ENCODE results near the gene RNF113A. TPM values are rescaled to one million over a fixed set of nuclear protein-coding genes. Genes with fewer than 3 reads are reported as not detected.

RNF113A gene
- total RNA-seq, 4 donors from 2014 or later = 7.7 to 14.3 (median 10.9) TPM

DNA sequence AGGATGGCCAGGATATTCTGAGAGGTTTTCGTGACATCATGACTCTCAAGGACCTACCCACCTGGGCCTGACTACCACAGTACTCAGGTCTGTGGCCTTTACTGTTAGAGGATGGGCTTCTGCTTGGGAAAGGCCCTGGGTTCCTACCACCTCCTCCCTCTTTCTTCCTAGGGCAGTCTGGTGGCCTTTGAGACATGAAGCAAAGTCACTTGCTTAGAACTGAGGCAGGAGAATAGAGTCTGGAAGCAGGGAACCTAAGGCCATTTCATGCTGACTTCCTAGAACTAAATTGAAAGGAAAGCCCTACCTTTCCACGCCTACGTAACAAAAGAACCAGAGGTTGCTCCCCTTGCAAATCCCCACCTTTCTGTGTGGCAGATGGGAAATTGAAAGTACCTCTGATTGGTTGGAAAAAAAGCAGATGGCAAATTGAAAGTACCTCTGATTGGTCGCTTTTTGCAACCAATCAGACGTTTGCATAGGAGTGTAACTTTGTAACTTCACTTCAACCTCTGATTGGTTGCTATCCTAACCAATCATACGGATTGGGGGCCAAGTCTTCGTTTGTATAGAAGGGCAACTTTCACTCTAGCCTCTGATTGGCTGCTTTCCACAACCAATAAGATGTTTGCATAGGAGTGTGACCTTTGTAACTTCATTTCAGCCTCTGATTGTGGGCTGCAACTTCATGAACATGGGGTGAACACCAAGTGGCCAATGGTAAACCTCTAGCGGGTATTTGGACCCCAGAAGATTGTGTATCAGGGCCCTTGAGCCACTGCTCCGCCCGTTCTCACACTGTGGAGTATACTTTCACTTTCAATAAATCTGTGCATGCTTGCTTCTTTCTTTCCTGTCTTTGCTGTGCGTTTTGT is 14.3 kb upstream of the RNF113A start:
- H3K9me3 ChIP-seq = no peaks in the 10 kb centered on the region
- 77 to 85% methylated on average over 10 to 11 of the region's 11 CpGs for WGBS, 2 donors
- no peak overlapping the region for H3K4me3 ChIP-seq
- H3K36me3 ChIP-seq = no peaks in the 10 kb centered on the region
- peaks cover 0 to 5% (median 0%) of the 10 kb centered on the region in 4 donors for H3K4me1 ChIP-seq
- peaks cover 0 to 7% of the 10 kb centered on the region in 2 donors for H3K27me3 ChIP-seq
- TF ChIP-seq, protein P1, sequence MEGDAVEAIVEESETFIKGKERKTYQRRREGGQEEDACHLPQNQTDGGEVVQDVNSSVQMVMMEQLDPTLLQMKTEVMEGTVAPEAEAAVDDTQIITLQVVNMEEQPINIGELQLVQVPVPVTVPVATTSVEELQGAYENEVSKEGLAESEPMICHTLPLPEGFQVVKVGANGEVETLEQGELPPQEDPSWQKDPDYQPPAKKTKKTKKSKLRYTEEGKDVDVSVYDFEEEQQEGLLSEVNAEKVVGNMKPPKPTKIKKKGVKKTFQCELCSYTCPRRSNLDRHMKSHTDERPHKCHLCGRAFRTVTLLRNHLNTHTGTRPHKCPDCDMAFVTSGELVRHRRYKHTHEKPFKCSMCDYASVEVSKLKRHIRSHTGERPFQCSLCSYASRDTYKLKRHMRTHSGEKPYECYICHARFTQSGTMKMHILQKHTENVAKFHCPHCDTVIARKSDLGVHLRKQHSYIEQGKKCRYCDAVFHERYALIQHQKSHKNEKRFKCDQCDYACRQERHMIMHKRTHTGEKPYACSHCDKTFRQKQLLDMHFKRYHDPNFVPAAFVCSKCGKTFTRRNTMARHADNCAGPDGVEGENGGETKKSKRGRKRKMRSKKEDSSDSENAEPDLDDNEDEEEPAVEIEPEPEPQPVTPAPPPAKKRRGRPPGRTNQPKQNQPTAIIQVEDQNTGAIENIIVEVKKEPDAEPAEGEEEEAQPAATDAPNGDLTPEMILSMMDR (IDR thresholded peaks at IDR 0.05) = no peak
- no peak for TF ChIP-seq EP300 (IDR thresholded peaks at IDR 0.05)
- TF ChIP-seq POLR2A (IDR thresholded peaks at IDR 0.05) = no peak
- DNase-seq (ENCODE audit: low spot score in 2 of 2) = no peak
- H3K27ac ChIP-seq = no peak overlapping the region

DNA sequence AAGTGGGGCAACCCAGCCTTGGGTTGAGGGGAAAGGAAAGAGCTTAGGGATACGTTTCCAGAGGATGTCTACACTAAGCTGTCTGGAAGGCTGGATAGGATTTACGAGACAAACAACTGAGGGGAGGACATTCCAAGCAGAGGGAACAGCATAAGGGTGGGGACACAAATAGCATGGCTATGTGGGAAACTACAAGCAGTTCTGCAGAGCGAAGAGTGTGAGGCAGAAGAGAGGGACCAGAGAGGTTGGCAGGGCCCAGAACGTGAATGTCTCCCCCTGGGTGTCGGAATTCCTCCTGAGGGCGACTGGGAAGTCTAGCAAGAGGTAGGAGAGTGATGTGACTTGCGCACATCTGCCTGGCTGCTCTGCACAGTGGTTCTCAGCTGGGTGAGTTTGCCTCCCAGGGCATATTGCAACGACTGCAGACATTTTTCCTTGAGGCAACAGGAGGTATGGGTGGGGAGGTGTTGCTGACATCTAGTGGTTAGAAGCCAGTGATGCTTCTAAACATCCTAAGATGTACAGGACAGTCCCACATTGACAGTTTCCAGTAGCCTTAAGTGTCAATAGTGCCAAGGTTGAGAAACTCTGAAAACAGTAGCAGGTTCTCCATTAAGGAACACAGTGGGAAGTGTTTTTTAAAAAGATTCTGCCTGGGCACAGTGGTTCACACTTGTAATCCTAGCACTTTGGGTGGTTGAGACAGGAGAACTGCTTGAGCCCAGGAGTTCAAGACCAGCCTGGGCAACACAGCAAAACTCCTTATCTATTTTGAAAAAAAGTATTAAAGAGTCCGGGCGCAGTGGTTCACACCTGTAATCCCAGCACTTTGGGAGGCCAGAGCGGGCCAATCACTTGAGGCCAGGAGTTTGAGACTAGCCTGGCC is 9.3 kb upstream of the RNF113A start:
- Histone ChIP-seq H3K4me3 (no peak overlapping the region), H3K9me3 (no peaks in the 10 kb centered on the region), H3K27ac (no peak overlapping the region), H3K27me3 (no peaks in the 10 kb centered on the region), H3K4me1 (no peaks in the 10 kb centered on the region), H3K36me3 (peaks cover 0 to 18% (median 0%) of the 10 kb centered on the region in 3 donors)
- TF ChIP-seq POLR2A (IDR thresholded peaks at IDR 0.05) = no peak
- TF ChIP-seq, protein P1 (IDR thresholded peaks at IDR 0.05) = peak; percentile 36 to 52 (median 41)
- DNase-seq (ENCODE audit: low spot score in 2 of 2) = peak in 1 of 2 donors; percentile 9
- WGBS, 2 donors = 57 to 68% methylated on average over 10 to 11 of the region's 11 CpGs

DNA sequence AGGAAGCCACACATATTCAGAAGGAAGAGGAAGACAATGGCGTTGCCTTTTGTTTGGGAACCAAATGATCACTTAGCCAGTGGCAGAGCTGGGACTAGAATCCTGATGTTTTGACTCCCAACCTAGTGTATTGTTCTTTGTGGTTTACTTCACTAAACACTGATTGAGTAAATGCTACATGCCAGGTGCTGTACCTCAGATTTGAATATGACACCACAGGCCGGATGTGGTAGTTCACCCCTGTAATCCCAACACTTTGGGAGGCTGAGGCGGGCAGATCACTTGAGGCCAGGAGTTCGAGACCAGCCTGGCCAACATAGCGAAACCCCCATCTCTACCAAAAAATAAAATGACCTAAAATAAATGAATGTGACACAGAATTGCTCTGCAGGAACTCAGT is 8.5 kb upstream of the RNF113A start:
- no peak for TF ChIP-seq EP300 (IDR thresholded peaks at IDR 0.05)
- TF ChIP-seq, protein P1 (IDR thresholded peaks at IDR 0.05) = no peak
- no peak for TF ChIP-seq POLR2A (IDR thresholded peaks at IDR 0.05)
- no peaks in the 10 kb centered on the region for H3K27me3 ChIP-seq
- no peaks in the 10 kb centered on the region for H3K4me1 ChIP-seq
- no peak overlapping the region for H3K27ac ChIP-seq
- H3K9me3 ChIP-seq = no peaks in the 10 kb centered on the region
- DNase-seq (ENCODE audit: low spot score in 2 of 2) = no peak
- H3K36me3 ChIP-seq = peaks cover 0 to 24% (median 0%) of the 10 kb centered on the region in 3 donors
- 81 to 89% methylated on average over 4 to 5 of the region's 5 CpGs for WGBS, 2 donors
- H3K4me3 ChIP-seq = no peak overlapping the region

DNA sequence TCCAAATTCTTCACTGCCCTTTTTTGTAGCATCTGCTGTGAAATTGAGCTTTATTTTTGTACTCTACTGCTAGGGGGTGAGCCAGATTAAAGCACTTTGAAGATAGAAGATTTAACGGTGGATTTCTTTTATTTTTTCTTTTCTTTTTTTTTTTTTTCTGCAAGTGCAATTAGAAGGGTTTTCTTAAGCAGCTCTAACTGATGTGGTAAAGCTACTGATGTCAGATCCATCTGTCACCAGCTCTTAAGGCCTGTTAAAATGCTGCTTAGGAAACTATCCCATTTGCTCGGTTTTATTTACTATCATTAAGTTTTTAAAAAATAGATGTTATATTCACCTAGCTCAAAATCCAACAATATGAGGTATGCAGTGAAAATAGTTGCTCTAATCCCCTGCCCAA is 7.2 kb upstream of the RNF113A start:
- 59 to 75% methylated on average over 2 of the region's 2 CpGs for WGBS, 2 donors
- H3K9me3 ChIP-seq = no peaks in the 10 kb centered on the region
- peaks cover 0 to 24% (median 0%) of the 10 kb centered on the region in 3 donors for H3K36me3 ChIP-seq
- H3K27me3 ChIP-seq = no peaks in the 10 kb centered on the region
- H3K4me1 ChIP-seq = no peaks in the 10 kb centered on the region
- DNase-seq (ENCODE audit: low spot score in 2 of 2) = no peak
- TF ChIP-seq, protein P1 (IDR thresholded peaks at IDR 0.05) = no peak
- TF ChIP-seq EP300 (IDR thresholded peaks at IDR 0.05) (no peak), POLR2A (IDR thresholded peaks at IDR 0.05) (no peak)
- H3K27ac ChIP-seq = no peak overlapping the region
- no peak overlapping the region for H3K4me3 ChIP-seq
